HG03439 (cell line): Measurements from ENCODE around the gene CIAO2B.
"Not testable (repeated sequence)": the region's sequence is repeated elsewhere in the genome, so short reads cannot be mapped to it uniquely, and the experiment has no call there.

Experiments used
- ATAC-seq: cut with Tn5 transposase; IDR thresholded peaks from one replicate; pipeline ENCODE4 v1.9.1; 2021; ENCODE audit warnings: mild to moderate bottlenecking, moderate library complexity; ENCODE audit not compliant: unreplicated experiment

The CIAO2B gene

GRCh38 chr16:66905633-66906539 lies 28.3 kb downstream of the CIAO2B start:
- no peak for ATAC-seq

- no peak for ATAC-seq
Measured at GRCh38 chr16:66904846-66905632, 29.2 kb downstream of the CIAO2B start.

GRCh38 chr16:66904428-66904845 lies 29.8 kb downstream of the CIAO2B start:
- no peak for ATAC-seq

DNA sequence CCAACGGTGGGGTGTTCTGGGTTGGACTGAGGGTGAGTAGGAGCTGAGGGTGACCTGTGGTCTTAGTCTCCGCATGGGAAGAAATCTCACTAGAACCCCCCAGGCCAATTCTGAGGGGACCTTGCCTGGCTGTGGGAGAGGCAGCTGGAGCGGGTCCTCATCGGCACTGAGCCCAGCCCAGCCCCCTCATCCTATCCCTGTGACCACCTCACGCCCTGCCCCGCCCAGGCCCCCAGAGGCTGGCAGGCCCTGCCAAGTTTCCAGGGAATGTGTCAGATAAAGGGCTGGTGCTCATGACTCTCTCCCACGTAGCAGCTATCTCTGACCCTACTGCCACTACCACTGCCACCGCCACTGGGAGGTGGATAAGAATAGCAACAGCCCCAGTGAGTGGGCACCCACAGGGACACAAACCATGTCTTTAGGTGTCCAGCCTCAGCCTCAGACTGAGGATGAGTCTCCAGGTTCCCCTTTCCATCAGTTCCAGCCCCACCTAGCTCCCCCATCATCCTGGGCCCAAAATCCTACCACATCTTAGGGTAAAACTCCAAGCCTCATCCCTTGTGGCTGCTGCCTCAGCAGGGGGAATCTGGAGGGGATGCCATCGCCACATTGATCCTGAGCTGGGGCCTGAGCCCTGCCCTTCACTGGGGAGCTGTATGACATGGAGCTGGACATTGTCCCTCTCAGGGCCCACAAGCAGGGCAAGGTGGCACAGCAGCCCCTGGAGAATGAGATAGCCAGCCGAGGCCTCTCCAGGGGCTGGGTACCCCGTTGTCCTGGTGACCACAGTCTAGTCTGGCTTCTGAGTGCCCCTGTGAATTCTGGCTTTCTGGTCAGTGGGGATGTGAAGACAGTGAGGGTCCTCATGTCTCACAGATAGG lies 30.4 kb downstream of the CIAO2B start:
- no peak for ATAC-seq

- no peak for ATAC-seq
Measured at GRCh38 chr16:66902648-66903543, 31.3 kb downstream of the CIAO2B start.

DNA sequence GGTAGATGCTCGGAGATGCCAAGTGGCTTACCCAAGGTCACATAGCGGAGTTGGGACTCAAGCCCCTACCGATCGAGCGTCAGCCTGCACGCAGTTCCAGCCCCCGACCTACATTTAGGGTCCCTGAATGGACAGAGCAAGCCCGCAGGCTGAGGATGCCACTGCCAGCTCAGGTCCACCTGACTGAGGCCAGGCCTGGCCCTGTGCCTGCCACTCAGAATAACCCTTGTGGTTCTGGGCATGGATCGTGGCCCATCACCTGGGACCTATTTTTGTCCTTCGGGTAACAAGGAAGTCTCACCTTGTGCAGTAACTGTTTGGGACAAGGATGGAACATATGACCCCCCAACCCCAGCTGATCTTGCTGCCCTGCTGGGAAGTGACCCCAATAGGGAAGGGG lies 32.6 kb downstream of the CIAO2B start:
- ATAC-seq, result no peak

GRCh38 chr16:66900721-66901441 lies 33.3 kb downstream of the CIAO2B start:
- no peak for ATAC-seq

DNA sequence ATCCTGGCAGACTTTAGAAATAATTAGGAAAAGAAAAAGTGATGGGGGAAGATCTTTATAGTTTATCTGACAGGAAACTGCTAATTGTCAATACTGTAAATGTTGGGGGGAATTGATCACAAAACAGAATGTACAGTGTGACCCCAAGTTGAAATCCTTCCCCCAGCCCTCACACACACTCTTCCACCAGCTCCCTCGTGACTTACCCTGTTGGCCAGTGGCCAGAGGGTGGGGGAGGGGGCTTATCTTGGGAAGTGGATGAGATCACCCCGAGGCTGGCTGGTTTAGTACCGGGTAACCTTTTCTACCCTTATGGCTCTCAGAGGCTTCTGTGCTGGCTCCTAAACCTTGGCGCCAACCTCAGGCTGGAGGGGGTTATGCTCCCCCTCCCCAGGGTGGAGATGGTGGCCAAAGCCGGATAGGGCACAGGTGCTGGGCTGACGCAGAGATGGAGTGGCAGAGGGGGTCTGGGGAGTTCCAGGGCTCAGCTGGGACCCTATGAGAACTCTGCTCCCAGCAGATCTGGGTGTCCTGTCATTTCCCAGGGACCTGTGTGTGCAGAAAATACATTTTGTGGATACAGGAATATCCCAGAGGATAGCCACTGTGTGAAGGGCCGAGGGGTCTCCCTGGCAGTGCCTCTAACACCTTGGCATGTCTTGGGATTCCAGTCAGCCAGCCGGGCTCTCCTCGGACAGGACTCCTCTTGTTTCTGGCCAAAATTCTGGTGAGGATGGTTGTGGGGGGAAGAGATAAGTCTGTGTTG lies 34.1 kb downstream of the CIAO2B start:
- no peak for ATAC-seq

GRCh38 chr16:66899310-66899944 lies 34.8 kb downstream of the CIAO2B start:
- ATAC-seq, result no peak

DNA sequence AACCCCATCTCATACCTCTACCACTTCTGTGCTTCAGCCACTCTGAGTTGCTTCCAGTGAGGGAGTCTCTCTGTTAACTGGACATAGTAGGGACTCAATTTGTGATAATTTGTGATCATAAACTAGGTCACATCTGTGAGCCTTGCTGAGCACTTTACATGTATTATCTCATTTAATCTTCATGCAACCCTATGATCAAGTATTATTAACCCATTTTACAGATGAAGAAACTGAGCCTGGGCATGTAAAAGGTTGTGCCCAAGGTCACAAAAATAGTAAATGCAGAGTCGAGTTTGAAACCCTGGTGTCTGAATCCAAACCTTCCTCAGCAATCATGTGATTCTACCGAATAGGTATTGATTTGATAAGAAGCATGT lies 35.3 kb downstream of the CIAO2B start:
- ATAC-seq, result no peak

DNA sequence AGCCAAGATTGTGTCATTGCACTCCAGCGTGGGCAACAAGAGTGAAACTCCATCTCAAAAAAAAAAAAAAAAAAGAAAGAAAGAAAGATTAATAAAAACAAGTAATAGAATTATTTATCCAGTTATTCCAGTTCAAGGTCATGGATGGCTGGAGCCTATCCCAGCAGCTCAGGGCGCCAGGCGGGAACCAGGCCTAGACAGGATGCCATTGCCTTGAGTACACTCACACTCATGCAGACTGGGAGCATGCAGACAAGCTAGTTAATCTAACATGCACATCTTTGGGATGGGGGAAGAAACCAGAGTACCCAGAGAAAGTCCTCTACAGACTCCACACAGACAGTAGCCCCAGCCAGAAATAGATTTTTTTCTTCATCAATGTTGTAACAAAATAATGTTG lies 36.0 kb downstream of the CIAO2B start:
- ATAC-seq, result no peak

DNA sequence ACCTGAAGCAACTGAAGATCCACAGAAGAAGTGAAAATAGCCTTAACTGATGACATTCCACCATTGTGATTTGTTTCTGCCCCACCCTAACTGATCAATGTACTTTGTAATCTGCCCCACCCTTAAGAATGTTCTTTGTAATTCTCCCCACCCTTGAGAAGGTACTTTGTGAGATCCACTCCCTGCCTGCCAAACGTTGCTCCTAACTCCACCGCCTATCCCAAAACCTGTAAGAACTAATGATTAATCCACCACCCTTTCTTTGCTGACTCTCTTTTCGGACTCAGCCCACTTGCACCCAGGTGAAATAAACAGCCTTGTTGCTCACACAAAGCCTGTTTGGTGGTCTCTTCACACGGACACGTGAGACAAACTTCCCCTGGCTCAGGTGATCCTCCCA lies 37.5 kb downstream of the CIAO2B start:
- ATAC-seq, result not testable (repeated sequence)

DNA sequence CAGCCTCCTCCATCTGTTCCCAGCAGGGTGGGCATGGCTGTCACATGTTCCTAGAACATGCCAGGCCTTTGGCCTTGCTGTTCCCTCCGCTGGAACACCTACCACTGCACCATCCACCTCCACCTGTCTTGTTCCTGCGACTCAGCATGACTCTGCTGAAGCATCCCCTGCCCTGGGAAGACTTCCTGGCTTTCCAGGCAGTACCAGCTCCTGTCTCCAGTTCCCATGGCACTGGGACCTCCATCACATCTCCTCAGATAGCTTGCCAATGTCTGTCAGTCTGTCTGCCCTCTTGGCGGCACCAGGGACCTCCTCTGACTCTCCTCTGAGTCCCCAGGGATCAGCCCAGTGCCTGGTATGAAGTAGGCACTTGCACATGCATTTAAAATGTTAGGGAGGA lies 38.2 kb downstream of the CIAO2B start:
- ATAC-seq, result no peak

DNA sequence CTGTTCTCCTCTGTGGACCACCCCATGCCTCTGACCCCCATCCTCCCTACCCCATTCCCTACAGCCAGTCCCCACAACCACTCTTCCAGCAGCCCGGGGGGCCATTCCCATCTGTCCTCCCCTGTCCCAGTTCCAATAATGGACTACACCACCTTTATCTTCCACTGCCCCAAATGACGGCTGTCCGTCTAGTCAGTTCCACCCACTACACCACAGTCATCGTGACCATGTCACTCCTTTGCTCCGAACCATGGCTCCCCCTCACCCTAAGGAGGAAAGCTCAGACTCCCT lies 38.6 kb downstream of the CIAO2B start:
- no peak for ATAC-seq

GRCh38 chr16:66894948-66895688 lies 39.1 kb downstream of the CIAO2B start:
- no peak for ATAC-seq

GRCh38 chr16:66894055-66894454 lies 40.1 kb downstream of the CIAO2B start:
- no peak for ATAC-seq

DNA sequence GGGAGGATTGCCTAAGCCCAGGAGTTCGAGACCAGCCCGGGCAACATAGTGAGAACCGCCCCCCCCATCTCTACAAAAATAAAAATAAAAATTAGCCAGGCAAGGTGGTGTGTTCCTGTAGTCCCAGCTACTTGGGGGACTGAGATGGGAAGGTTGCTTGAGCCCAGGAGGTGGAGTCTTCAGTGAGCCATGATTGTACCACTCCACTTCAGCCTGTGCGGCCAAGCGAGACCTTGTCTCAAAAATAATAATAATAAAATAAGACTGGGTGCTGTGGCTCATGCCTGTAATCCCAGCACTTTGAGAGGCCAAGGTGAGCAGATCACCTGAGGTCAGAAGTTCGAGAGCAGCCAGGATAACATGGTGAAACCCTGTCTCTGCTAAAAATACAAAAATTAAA lies 42.4 kb downstream of the CIAO2B start:
- no peak for ATAC-seq

DNA sequence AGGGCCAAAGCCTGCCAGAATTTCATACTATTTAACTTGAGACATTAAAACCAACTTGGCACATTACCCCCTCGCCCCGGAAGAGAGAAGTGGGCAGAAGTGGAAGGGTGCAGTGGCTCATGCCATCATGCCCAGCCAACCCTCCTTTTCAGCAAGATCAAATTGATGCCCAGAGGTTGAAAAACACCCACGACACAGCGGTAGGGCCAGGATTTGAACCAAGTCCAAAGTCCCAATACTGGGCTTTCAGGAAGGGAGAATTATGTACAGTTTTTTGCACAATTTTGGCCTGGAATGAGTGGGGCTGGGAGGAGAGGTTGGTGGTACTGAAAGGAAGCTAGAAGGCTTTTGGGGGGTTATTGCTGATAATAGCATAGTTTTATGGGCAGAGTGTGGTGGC lies 42.8 kb downstream of the CIAO2B start:
- ATAC-seq, result no peak
